ENCODE results near the gene ELP4.
"Not testable (repeated sequence)": the region's sequence is repeated elsewhere in the genome, so short reads cannot be mapped to it uniquely, and the experiment has no call there.

Gene ELP4

DNA sequence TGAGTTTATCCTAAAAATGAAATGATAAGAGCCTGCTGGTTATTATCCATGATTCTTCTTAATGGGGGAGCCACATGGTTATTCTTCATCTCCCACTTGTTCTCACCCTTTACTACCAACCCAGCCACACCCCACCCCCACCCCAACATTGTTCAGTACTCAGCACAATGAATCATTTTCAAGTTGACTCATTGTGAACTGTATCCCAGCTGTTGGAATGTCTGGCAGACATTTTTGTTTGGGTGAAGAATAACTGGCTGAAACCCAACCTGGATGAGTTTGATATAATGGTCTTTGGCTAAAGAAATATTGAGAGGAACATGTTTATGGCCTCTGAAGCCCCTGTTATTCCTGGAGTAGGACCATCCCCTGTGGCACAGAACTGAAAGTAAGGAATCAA, 136.2 kb downstream of the ELP4 start:
- peak; percentile 87 for DNase-seq (ENCODE audit: low spot score)

GRCh38 chr11:31646216-31646615, 136.6 kb downstream of the ELP4 start:
- DNase-seq (ENCODE audit: low spot score), result peak; percentile 69

DNA sequence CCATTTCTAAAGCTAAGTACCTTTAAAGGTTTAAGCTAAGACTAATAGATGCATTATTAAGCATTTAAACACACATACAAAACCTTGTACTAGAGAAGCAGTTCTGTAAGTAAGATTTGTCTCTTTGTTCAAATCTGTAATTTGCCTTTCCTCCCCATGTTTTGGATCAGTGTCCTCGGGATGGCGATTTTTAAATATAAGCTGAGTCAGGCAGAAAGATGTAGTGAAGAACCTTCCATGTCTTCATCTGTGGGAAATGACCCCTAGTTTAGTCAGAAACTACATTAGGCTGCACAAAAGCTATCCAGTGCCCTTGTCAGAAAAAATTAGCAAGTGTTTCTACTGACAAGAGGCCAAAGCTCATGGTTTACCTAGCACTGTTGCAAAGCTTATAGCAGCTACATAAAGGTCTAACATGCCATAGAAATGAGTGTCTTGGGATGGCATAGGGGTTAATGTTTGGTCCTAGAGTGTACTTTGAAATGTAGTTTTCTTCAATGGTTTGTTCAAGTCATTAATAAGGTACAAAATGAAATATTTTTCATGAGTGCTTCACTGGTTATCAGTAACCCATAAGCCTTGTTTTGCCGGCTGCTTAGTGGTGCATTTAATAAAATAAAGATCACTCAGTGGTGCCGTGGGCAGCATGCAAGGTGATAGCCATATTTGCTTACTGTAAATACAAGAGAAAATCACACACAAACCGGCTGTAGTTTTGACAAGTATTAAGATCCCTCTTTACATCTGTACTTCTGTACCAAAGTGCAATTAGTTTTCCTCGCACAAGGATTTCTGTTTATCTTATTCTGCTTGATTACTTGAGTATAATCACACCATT, 139.8 kb downstream of the ELP4 start:
- DNase-seq (ENCODE audit: low spot score), result no peak

DNA sequence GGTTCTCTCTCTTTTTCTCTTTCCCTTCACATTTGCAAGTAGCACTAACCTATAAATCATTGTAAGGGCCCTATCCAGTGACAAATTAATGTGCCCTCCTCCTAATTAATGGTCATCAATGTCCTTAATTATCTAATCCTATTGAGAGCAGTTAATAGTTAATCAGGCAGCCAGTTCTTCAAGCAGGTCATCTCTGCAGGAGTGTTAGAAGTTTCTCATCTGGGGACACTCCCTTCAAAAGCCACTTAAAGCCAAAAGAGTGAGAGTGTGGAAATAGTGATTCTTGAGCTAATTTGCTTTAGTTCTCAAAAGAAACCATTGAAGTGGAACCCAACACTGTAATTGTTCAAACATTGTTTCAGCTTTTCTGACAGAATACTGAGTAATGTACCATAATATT, 141.6 kb downstream of the ELP4 start:
- DNase-seq (ENCODE audit: low spot score), result peak; percentile 32

- no peak for DNase-seq (ENCODE audit: low spot score)
These were observed 142.3 kb downstream of the ELP4 start for GRCh38 chr11:31651822-31652221.

- DNase-seq (ENCODE audit: low spot score), result peak; percentile 39
These were observed 143.0 kb downstream of the ELP4 start for GRCh38 chr11:31652528-31652927.

DNA sequence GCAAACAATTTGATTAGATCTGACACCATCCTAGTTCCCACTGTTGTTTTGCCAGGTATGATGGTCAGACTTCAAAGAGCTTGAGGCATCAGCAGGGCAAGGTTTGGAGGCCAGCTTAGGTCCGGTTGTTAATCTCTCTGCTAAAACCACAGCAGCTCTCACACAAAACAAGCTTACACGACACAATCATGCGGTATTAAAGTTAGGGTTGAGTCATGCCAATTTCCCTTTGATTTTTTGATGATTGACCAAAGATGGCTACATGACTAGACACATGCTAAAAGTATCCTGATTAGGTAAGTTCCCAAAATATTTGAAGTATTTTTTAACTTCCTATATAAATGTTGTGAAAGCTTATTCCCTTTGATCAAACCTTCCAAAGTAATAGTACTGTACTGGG, 145.9 kb downstream of the ELP4 start:
- DNase-seq (ENCODE audit: low spot score), result peak; percentile 98

DNA sequence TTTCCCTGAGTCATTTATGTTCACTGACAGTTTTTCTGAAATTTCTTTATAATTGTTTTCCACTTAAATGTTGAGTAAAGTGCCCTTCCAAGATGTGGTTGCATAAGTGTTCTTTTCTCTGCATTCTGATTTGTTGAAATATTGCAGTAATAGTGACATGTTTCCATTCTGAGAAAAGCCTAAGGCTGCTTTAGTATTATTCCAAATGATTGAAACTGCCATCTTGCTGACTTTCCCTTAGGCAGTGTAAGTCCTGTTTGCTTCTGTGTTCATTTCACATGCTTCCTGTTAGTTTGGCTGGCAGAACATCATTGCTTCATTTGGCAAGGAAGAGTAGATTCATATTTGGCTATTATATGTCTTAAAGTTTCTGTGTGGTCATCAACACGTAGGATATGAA, 146.5 kb downstream of the ELP4 start:
- DNase-seq (ENCODE audit: low spot score), result peak; percentile 34

GRCh38 chr11:31657091-31657490, 147.5 kb downstream of the ELP4 start:
- DNase-seq (ENCODE audit: low spot score), result peak; percentile 77

DNA sequence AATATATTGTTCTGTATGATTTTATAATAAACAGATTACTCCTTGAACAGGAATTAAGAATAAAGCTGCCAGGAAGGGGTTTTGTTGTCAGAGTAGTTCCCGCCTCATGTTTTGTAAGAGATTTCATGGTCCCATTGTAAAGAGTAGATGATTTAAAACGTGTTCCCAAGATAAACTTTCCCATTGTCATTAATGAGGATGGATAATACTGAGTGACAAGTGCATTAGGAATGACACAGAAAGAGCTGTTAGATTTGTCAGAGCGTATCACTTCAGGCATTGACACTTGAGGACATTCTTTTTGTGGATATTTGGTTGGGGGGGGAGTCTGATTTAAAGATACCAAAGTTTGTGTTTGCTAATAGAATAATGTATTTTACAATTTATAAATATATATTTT, 154.6 kb downstream of the ELP4 start:
- DNase-seq (ENCODE audit: low spot score), result no peak

GRCh38 chr11:31664954-31665353, 155.4 kb downstream of the ELP4 start:
- no peak for DNase-seq (ENCODE audit: low spot score)

DNA sequence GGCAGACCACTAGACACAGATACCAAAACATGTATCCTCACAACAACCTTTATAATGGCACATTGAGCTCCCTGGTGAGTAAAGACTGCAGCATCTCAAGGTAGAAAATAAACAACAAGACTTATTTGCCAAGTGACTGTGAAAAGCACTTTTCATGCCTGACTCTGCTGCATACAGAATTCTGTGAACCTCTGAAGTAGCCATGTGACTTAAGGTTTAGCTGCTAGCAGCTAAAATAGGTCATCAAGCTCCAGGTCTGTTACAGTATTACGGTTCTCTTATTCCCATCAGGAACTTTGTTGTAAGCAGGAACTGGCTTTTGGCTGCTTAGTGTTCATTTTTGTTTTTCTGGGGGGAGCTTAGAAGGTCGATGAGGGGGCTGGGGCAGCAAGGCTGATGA, 162.1 kb downstream of the ELP4 start:
- no peak for DNase-seq (ENCODE audit: low spot score)

GRCh38 chr11:31673108-31673507, 163.5 kb downstream of the ELP4 start:
- not testable (repeated sequence) for DNase-seq (ENCODE audit: low spot score)

GRCh38 chr11:31676280-31676982, 166.9 kb downstream of the ELP4 start:
- DNase-seq (ENCODE audit: low spot score), result no peak

DNA sequence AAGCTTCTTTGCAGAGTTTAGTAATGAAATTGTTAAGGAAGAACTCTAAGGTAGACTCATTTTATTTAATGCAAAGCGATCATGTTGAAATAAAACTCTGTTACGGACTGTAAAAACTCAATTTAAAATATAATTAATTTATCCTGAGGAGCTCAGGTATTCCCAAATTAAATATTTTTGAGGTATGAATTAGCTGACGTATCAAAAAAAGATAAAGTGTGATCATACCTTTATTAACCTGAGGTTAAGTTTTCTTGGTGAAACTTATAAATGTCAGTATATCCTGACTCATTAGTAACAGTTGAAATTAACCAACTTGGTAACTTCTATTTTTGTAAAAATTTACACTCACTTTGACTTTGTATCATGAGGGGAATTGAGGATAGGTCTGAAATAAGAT, 171.2 kb downstream of the ELP4 start:
- DNase-seq (ENCODE audit: low spot score), result no peak

- no peak for DNase-seq (ENCODE audit: low spot score)
These were observed 177.7 kb downstream of the ELP4 start for GRCh38 chr11:31687256-31687655.

- DNase-seq (ENCODE audit: low spot score), result no peak
These were observed 178.3 kb downstream of the ELP4 start for GRCh38 chr11:31687861-31688260.

- no peak for DNase-seq (ENCODE audit: low spot score)
These were observed 180.0 kb downstream of the ELP4 start for GRCh38 chr11:31689559-31689958.

DNA sequence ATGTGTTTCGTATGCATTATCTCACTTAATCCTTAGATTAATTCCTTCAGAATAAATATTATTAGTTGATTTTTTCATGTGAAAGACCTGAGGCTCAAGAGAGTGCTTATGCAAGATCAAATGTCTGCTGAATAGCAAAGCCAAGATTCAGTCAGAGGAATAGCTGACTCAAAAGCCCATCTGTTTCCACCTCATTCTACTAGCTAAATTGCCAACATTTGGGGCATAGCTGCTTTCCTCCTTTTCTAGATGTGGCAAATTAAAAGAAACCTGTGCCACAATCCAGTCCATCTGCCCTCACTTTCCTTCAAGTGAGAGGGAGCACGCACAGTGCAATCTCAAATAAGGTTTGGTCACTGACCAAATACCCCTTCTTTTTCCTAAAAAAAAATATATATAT, 180.5 kb downstream of the ELP4 start:
- no peak for DNase-seq (ENCODE audit: low spot score)

DNA sequence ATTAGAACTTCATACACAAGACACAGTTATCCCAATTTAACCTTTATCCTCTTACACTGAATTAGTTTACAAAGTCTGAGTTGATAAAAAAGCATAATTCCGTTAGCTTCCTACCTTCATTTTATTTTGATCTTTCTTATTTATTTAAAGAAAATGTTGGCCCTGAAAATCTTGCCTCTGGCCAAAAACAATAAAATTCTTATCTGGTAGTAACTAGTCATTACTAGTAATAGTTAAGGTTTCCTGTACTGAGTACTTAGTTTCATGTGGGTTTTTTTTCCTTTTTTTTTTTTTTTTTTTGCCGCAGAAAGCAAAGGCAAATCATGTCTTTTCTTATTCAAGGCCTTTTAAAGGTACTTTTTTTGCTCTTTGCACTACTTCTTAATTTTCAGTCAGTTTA, 180.9 kb downstream of the ELP4 start:
- no peak for DNase-seq (ENCODE audit: low spot score)

DNA sequence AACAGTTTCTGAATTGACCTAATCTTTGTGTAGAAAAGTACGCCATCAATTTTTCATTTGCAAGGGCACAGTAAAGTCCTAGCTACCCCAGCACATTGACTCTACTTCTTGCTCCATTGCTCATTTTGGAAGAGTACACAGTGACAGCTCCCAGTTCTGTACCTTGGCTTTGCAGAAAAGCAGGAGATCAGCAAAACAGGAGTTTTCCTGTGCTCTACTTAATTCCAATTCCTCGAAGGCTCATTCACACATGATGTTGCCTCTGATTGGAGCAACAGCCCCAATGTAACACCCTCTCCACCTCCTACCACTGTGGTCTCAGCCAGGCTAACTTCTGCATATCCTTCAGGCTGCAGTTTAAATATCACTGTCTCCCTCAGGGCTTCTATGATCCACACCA, 182.9 kb downstream of the ELP4 start:
- no peak for DNase-seq (ENCODE audit: low spot score)

- DNase-seq (ENCODE audit: low spot score), result not testable (repeated sequence)
These were observed 187.5 kb downstream of the ELP4 start for GRCh38 chr11:31697049-31697448.

GRCh38 chr11:31699066-31699465, 189.5 kb downstream of the ELP4 start:
- DNase-seq (ENCODE audit: low spot score), result no peak

DNA sequence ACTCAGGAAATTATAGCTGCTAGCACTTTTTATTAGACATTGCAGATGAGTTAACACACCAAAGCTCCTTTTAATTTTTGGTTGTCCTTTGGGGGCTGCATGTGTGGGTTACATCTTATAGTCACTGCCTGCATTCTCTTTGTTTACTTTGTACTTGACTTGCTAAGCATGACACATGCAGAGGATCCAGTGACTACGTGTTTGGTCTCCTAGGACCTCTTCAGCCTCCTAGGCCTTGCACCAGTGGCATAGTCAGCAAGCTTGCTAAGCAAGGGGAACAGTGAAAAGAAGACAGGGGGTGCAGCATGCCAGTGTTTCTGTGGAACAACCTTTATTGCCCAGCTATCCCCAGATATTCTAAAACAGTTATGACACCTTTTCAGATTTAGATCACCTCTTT, 193.4 kb downstream of the ELP4 start:
- peak; percentile 50 for DNase-seq (ENCODE audit: low spot score)

All from kidney tubule cell (primary cell).